HUES6 (cell line): ENCODE data around the gene GAGE12E.
"Not testable (repeated sequence)": the region's sequence is repeated elsewhere in the genome, so short reads cannot be mapped to it uniquely, and the experiment has no call there.

Experiments
- H3K27ac ChIP-seq: 2 replicates; pipeline ENCODE4 v1.7.0; 2013; ENCODE audit warnings: low read depth, mild to moderate bottlenecking, low read length, inconsistent platforms
- H3K27me3 ChIP-seq: 2 replicates; pipeline ENCODE4 v1.6.1; 2013; ENCODE audit warnings: low read length; ENCODE audit not compliant: control insufficient read depth, insufficient read depth
- H3K36me3 ChIP-seq: 2 replicates; pipeline ENCODE4 v1.6.1; 2013; ENCODE audit warnings: low read length; ENCODE audit not compliant: control insufficient read depth, insufficient read depth
- H3K4me1 ChIP-seq: 2 replicates; pipeline ENCODE4 v1.6.1; 2013; ENCODE audit warnings: low read length; ENCODE audit not compliant: control insufficient read depth, insufficient read depth
- H3K4me3 ChIP-seq: 2 replicates; pipeline ENCODE4 v1.5.1; 2013; ENCODE audit warnings: low read depth, low read length
- H3K9ac ChIP-seq: one replicate; pipeline ENCODE4 v1.6.1; 2013; ENCODE audit warnings: mild to moderate bottlenecking, low read length
- H3K9me3 ChIP-seq: 2 replicates; pipeline ENCODE4 v1.6.1; 2013; ENCODE audit warnings: low read depth, low read length; ENCODE audit not compliant: control insufficient read depth, insufficient read depth

GAGE12E gene

GRCh38 chrX:49598720-49599119 lies 47.6 kb downstream of the GAGE12E start, which contains the start of gene GAGE1:
GAGE1 (plus strand) TSS chrX:49599020; CDS start chrX:49600175, 1,155 bp downstream.
- not testable (repeated sequence) for H3K9me3 ChIP-seq, H3K36me3 ChIP-seq, H3K4me1 ChIP-seq, H3K27ac ChIP-seq, H3K27me3 ChIP-seq, H3K4me3 ChIP-seq, H3K9ac ChIP-seq
